NB4 (cell line): ENCODE data around the gene EIF3A.

Experiments used
- POLR2A ChIP-seq: IDR thresholded peaks from 2 replicates; pipeline ENCODE4 v1.6.1; 2011; ENCODE audit warnings: mild to moderate bottlenecking; ENCODE audit not compliant: insufficient read length; ENCODE audit errors: extremely low read depth
- TF ChIP-seq, protein P1 (sequence below): IDR thresholded peaks from one replicate; pipeline ENCODE4 v1.5.1; 2012; ENCODE audit warnings: low read depth, low read length

DNA sequence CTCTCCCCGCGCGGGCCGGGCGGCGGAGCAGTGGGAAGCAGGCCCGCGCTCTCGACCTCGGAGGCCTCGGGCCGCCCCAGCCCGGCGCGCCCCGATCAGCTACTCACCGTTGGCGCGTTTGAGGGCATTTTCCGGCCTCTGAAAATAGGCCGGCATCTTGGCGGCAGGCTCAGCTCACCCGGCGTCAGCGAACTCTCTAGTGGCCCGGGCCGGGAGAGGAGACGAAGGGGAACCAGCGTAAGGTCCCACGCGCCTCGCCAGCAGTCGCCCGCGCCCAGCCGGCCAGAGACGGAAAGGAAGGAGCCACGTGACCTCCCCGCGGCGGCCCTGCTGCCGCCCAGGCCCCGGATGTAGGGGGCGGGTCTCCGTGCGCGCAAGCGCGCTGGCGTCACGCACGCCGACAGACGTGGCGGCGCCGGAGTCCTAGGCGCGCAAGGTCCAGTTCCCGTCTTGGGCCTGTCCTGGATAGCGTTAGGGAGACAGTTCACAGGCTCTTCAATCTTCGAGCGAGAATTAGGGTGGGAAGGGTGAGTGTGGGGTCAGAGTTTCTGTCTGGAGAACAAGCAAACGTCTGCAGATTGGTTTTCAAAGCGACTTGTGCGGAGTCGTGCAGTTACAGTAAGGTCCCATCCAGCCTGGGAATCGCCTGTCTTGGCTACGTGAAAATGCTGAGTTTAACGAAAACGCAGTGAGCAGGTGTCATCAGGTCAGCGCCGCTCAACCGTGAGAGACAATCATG, at the start of gene EIF3A:
- TF ChIP-seq, protein P1, sequence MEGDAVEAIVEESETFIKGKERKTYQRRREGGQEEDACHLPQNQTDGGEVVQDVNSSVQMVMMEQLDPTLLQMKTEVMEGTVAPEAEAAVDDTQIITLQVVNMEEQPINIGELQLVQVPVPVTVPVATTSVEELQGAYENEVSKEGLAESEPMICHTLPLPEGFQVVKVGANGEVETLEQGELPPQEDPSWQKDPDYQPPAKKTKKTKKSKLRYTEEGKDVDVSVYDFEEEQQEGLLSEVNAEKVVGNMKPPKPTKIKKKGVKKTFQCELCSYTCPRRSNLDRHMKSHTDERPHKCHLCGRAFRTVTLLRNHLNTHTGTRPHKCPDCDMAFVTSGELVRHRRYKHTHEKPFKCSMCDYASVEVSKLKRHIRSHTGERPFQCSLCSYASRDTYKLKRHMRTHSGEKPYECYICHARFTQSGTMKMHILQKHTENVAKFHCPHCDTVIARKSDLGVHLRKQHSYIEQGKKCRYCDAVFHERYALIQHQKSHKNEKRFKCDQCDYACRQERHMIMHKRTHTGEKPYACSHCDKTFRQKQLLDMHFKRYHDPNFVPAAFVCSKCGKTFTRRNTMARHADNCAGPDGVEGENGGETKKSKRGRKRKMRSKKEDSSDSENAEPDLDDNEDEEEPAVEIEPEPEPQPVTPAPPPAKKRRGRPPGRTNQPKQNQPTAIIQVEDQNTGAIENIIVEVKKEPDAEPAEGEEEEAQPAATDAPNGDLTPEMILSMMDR, result no peak
- peak; percentile 99 for TF ChIP-seq POLR2A
